GM21737 (cell line): ENCODE measurements around the gene CNTD1.

Experiments used
- ATAC-seq: cut with Tn5 transposase; IDR thresholded peaks from one replicate; pipeline ENCODE4 v1.9.1; 2021; ENCODE audit warnings: mild to moderate bottlenecking, moderate library complexity; ENCODE audit not compliant: unreplicated experiment

Gene CNTD1

DNA sequence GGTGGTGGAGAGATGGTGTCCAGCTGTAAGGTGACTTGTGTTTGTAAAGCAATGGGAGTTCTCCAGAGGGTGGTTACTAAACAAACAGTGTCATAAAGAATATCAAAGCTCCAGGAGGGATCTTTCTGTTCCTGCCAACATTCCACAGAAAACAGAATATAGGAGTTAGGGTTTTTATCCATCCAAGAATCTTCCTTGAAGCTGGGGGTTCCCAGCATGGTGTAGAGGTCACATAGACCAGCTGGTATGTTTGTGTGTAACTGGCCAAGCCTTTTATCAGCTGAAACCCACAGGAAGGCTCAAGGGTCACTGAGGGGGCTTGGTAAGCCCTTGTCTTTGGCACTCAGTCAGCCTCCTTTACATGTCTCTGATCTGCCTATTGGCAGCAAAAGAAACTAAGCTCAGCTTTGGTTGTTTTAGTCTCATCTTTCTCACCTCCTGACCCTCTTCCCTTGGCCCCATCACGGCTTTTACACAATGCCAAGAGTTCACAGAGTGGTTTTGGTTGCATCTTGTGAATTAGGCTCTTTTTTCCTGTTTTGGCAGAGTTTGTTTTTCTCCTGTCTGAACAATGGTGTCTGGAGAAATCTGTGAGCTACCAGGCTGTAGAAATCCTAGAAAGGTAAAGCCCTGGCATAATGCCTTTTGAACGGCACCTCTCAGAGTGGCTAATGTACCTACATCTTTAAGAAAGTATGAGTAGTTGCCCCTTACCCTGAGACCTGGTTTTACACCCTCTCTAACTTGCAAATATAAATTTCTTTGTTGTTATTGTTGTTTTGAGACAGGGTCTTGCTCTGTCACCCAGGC, 4.6 kb downstream of the CNTD1 start:
- ATAC-seq: no peak

DNA sequence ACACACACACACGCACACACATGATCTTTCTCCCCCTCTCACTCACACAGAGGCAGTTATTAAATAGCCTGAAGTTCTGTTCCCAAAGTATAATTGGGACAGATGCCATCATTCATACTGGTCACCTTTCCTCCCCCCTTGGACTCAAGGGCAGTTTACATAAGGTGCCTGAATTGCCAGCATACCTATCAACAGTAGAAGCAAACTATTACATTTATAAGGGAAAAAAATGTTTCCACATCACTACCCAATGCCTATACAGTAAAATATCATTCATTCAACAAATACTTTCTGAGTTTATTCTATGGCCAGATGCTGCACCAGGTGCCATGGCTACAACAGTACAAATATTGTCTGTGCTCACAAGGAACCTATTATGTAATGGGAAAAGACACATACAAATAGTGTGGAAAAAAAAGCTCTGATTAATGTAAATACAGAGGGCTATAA, 6.3 kb downstream of the CNTD1 start:
- no peak for ATAC-seq

DNA sequence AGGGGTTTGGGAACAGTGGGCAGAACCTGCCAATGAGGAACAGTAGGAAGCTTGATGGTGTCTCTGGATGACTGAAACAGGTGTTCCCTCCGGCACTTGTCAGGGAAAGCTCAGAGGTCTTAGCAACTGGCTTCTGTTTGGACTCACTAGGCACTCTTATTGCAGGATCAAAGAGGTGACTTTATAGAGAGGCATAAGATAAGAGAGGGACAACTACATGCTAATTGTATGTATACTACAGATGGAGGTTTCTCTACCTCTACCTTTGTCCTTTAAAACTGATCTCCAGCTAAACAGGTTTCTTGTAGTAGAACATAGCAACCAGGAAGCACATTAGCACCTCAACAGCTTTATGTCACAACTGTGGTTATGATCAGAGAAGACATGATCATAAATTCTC, 7.6 kb downstream of the CNTD1 start:
- no peak for ATAC-seq

DNA sequence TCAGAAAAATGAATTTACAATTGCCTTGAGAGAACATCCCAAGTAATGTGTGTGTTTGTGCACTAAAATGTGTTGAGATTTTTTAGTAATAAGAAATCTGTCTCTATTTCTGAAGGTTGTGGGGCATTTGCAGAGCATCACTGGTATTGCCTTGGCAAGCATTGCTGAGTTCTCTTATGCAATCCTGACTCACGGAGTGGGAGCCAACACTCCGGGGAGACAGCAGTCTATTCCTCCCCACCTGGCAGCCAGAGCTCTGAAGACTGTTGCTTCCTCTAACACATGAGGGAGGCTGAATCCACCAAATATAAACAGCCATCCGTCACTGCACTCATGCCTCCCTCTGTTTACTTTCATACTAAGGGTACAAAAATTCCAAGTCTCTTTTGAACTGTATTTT, 10.6 kb downstream of the CNTD1 start:
- no peak for ATAC-seq

DNA sequence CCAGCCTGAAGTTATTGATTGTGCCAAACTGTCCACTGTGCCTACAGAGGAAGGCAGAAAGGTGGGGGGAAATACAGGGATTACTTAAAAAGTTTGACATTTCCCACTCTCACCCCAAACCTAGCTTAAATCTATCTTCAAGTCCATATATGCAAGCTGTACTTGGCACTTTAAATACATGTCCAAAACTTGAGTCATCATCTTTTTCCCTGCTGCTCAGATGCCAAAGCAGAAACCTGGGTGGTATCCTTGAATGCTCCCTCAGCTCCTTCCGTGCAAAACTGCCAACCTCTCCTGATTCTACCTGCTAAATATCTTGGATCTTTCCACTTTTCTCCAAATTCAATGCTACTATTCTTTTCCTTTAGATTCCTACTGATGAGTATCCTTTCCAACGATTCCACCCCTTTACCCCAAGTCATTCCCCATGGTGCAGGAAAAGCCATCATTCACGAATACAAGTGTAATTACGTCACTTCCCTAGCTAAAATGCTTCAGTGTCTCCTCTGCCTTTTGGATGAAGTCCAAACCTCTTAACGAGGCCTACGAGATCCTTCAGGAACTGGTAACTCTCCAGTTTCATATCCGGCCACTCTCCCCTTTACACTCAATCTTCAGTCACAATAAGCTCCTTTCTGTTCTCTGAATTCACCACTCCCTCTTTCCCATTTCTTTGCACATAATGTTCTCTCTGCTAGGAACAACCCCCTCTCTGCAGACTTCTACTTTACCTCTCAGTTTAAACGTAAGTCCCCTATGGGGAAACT, 16.2 kb downstream of the CNTD1 start:
- ATAC-seq: no peak

- ATAC-seq: no peak
Measured at GRCh38 chr17:42817866-42818265, 19.2 kb downstream of the CNTD1 start.

DNA sequence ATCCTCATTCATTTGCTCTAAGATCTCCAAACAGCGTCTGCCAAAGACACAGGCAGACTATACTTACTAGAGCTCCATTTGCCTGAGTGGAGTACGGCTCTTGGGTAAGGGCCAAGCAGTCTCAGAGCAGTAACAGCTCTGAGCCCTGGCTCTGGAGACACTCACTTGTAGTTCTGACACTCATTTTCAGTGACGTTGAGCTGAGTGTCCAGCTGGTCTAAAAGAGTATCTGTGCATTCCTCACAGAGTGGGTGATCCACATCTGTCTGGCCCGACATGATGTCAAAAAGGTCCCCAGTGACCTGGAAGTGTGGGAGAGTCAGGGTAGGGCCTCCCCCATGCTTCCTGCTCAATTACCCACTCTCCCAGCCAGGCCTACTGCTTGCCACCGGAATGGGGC, 19.7 kb downstream of the CNTD1 start:
- no peak for ATAC-seq

DNA sequence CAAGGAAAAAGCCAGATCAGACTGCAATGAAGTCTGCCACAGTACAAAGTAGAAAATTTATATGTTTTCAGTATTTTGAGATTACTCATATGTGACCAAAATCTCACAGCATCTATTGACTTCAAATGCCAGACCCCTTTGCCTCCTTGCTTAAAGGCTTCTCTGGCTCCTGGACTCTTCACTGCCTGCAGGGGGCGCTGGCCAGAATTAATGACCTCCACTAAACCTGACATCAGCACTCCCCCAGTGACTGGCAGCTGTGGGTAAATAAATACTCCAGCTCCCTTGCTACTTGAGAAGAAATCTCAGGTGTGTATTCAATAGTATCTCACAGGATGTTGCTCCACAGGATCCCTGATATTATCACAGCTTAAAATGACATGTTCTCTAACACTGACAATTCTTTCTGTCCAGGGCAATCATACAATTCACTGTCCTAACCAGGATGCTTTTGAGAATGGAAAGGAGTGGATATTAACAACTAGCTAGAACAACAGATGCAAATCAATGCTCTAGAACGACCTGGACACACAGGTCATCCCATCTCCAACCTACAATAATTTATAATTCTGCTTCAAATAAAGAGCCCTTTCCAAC, 21.4 kb downstream of the CNTD1 start:
- ATAC-seq: no peak

GRCh38 chr17:42821176-42821575, 22.5 kb downstream of the CNTD1 start:
- no peak for ATAC-seq

GRCh38 chr17:42827472-42827871, 28.8 kb downstream of the CNTD1 start:
- no peak for ATAC-seq

- ATAC-seq: no peak
Measured at GRCh38 chr17:42830971-42831370, 32.3 kb downstream of the CNTD1 start.

DNA sequence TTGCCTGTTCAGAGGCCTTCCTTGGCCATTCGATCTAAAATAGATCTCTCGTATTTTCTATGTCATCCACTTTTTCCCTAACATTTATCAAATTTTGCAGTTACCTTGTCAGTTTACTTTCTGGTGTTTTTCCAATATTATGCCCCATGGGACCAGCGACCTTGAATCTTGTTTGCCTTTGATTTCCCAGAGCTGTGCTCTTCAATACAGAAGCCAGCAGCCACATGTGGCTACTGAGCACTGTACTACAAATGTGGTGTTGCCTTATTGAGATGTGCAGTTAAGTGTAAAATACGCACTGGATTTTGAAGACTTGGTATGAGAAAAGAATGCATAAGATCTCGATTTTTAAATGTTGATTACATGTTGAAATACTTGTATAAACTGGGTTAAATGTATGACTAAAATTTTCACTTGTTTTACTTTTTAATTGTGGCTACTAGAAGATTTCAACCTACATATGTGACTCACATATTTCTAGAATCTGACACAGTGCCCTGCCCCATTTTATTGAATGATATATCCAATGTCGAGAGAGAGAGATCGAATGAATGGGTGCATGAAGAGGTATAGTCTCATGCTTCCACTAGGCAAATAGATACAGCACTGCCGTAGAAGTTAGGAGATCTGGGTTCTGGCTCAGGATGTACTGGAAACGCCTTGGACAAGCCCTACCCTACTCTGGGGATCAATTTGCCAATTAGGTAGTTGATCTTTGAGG, 33.7 kb downstream of the CNTD1 start:
- no peak for ATAC-seq

- peak; percentile 77 for ATAC-seq
Measured at GRCh38 chr17:42832934-42833766, 34.5 kb downstream of the CNTD1 start, which contains the start of gene PSME3. Gene PSME3, plus strand, starts transcription at chr17:42833397. Its CDS starts 235 bp downstream, at chr17:42833632.

- ATAC-seq: peak; percentile 23
Measured at GRCh38 chr17:42833767-42834422, 35.2 kb downstream of the CNTD1 start.

- no peak for ATAC-seq
Measured at GRCh38 chr17:42835732-42836131, 37.1 kb downstream of the CNTD1 start.

GRCh38 chr17:42841975-42842685, 43.5 kb downstream of the CNTD1 start:
- ATAC-seq: no peak

DNA sequence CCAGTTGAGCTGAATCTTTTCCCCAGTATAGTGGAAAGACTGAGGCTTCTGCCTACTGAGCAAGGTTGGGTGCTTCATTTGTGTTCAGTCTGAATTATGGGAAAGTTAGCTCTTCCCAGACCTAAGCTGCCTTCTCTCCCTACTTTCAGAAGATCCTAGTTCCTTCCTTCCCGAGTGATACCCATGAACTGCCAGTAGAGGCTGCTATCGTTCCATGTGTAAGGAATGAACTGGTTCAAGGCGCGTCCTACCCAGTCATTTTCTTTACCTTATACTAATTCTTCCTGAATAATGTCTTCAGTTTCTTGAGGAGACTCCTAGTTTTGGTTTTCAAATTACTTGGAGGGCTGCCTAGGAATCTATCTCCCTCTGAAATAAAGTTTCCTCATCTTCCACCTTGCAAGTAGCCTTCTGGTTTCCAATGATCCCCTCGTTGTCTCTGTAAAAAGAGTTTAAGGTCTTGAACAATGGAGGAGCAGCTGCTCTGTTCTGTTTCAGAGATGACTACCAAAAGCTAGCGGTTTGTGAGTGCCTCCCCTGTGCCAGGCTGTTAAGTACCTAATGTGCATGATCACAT, 44.8 kb downstream of the CNTD1 start:
- no peak for ATAC-seq

DNA sequence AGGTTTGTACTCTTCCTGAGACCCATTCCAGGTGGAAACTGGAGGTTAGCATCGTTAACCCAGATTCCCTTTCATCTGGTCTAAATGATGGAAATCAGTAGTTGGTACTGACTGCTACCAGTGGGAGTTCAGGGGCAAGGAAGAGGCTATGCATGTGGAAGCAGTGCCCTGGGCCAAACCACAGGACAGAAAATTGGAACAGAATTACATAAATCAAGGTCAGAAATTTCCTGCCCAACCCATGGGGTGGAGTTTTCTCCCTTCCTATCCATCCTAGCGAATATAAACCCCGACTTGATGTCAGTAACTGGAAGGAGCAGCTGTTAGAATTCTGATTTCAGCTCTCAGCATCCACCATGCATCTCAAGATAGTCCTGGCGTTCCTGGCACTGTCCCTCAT, 45.6 kb downstream of the CNTD1 start, which contains the start of gene AOC2:
Gene AOC2, plus strand, starts transcription at position 310 of the 400 bp plus-strand sequence. Its CDS starts 47 bp downstream, at position 357.
- no peak for ATAC-seq
